ENCODE data around the gene GMEB1. TPM values are rescaled to one million over a fixed set of nuclear protein-coding genes. Genes with fewer than 3 reads are reported as not detected.

GMEB1 gene
- total RNA-seq, 8 experiments from 2014 or later, result 5.8 to 15.2 (median 11.8) TPM

GRCh38 chr1:28766532-28767183, 98.1 kb downstream of the GMEB1 start:
- no peak overlapping the region for H3K4me3 ChIP-seq
- in situ Hi-C loops (cut with MboI; ENCODE audit: low pct_unique_long_range_greater_than_20kb in 2 of 9, low sequenced_read_pairs in 9 of 9, unreplicated experiment in 9 of 9), result no loop called here
- WGBS, 10 experiments, result 57 to 100% (median 100%) methylated on average over 1 to 2 of the region's 2 CpGs; no CpG with 5 or more reads in 1 of the 10 experiments
- H3K4me1 ChIP-seq (replicated peaks in 1 of 2), result no peaks in the 10 kb centered on the region
- no peak overlapping the region for H3K27ac ChIP-seq
- ATAC-seq (replicated peaks in 6 of 8), result no peak

Other genes starting within 250 kb of the GMEB1 start
- 10 to 100 TPM in 7 of 8 experiments, 1 to 10 TPM in 1; 8.4 to 76.8 (median 16.3) TPM for gene RCC1, start 162.7 kb upstream of the GMEB1 start, total RNA-seq
- gene TRNAU1AP, start 115.7 kb upstream of the GMEB1 start, total RNA-seq, result 10 to 100 TPM; 11.7 to 40.1 (median 33.0) TPM
- gene RAB42, start 76.5 kb upstream of the GMEB1 start, total RNA-seq, result 1 to 10 TPM in 5 of 8 experiments, under 1 TPM in 3; 0.36 to 1.9 (median 1.1) TPM
- gene TAF12, start 25.7 kb upstream of the GMEB1 start, total RNA-seq, result 10 to 100 TPM; 33.9 to 64.4 (median 43.2) TPM
- not detected for gene RNU11, start 20.2 kb upstream of the GMEB1 start, total RNA-seq
- 100 to 1,000 TPM in 3 of 8 experiments, 10 to 100 TPM in 5; 60.2 to 149 (median 88.6) TPM for gene YTHDF2, start 68.2 kb downstream of the GMEB1 start, total RNA-seq
- 1 to 10 TPM in 1 of 8 experiments, under 1 TPM in 7; 0.10 to 1.2 (median 0.22) TPM for gene OPRD1, start 143.4 kb downstream of the GMEB1 start, total RNA-seq
- 100 to 1,000 TPM in 3 of 8 experiments, 10 to 100 TPM in 4, 1 to 10 TPM in 1; 8.1 to 205 (median 61.7) TPM for gene EPB41, start 245.8 kb downstream of the GMEB1 start, total RNA-seq

Data from motor neuron (in vitro differentiated cells).